Endothelial cell of umbilical vein (primary cell): ENCODE data around the gene GIPC1. TPM values are rescaled to one million over a fixed set of nuclear protein-coding genes. Genes with fewer than 3 reads are reported as not detected.

Experiments used
- BruUV-seq: library from RNA; stranded (reverse); fragments of 400-500 nt; replicated peaks from 2 replicates; lab custom pipeline; 2021; lab: Mats Ljungman, UMichigan
- CTCF ChIA-PET: fragments of 300-600, 350-600 bp; sonication (Branson Sonifier 250); formaldehyde crosslinking; loops from one replicate; lab custom pipeline; 2021; ENCODE audit warnings: antibody characterized with exemption, inconsistent platforms; lab: Charles Lee
- POLR2A ChIA-PET: fragments of 300-600, 350-600 bp; sonication (Branson Sonifier 250); formaldehyde crosslinking; loops from one replicate; lab custom pipeline; 2021; ENCODE audit warnings: antibody characterized with exemption, inconsistent platforms; lab: Charles Lee
- DNase-seq: peaks from one replicate; pipeline ENCODE4 v3.0.0-alpha.2; 2011; ENCODE audit warnings: low read depth, low spot score
- FAIRE-seq: peaks from 2 replicates; lab custom pipeline; 2011; peaks lifted over from hg19 to GRCh38; lab: Jason Lieb, UNC
- H2AFZ ChIP-seq: 2 replicates; pipeline ENCODE4 v1.6.0; 2012; ENCODE audit warnings: low read depth, low read length, control low read depth, inconsistent platforms
- H3K27ac ChIP-seq: 2 replicates; pipeline ENCODE4 v1.5.1; 2011; ENCODE audit warnings: low read depth, mild to moderate bottlenecking, control low read depth, low read length, moderate library complexity; ENCODE audit not compliant: insufficient read depth
- H3K27me3 ChIP-seq, 2 experiments: 2 replicates each; pipeline versions ENCODE4 v1.6.0 to v1.6.1; 2011; ENCODE audit warnings: low read length in 2 of 2, mixed read lengths in 1 of 2; ENCODE audit not compliant: control insufficient read depth in 2 of 2, insufficient read depth in 2 of 2
- H3K36me3 ChIP-seq, 2 experiments: 2 replicates in 1 of 2; 3 replicates in 1 of 2; pipeline ENCODE4 v1.5.1; 2011; ENCODE audit warnings: low read length in 2 of 2, mild to moderate bottlenecking in 1 of 2, moderate library complexity in 1 of 2; ENCODE audit not compliant: control insufficient read depth in 2 of 2, insufficient read depth in 2 of 2; ENCODE audit errors: extremely low read depth in 1 of 2
- H3K4me1 ChIP-seq: 3 replicates; pipeline ENCODE4 v1.5.1; 2011; ENCODE audit warnings: mild to moderate bottlenecking, low read length; ENCODE audit not compliant: control insufficient read depth, insufficient read depth; ENCODE audit errors: extremely low read depth
- H3K4me2 ChIP-seq: 2 replicates; pipeline ENCODE4 v1.6.1; 2011; ENCODE audit warnings: low read length, control low read depth, mixed read lengths; ENCODE audit not compliant: insufficient read depth
- H3K4me3 ChIP-seq, 3 experiments: fragments of 200-600 bp in 1 of 3; sonication (generic), shearing (Covaris generic) in 1 of 3; replicated peaks in 1 of 3; 2 replicates each; pipeline ENCODE4 v1.5.1; 2011 to 2016; ENCODE audit warnings: control low read depth in 3 of 3, low read length in 3 of 3, mild to moderate bottlenecking in 2 of 3, inconsistent platforms in 1 of 3, low read depth in 1 of 3, moderate library complexity in 1 of 3; ENCODE audit not compliant: insufficient read depth in 1 of 3
- H3K79me2 ChIP-seq: 2 replicates; pipeline ENCODE4 v1.6.0; 2012; ENCODE audit warnings: low read length, inconsistent platforms; ENCODE audit not compliant: control insufficient read depth, insufficient read depth
- H3K9ac ChIP-seq: replicated peaks from 2 replicates; pipeline ENCODE3; 2011; ENCODE audit warnings: low read length, control low read depth; ENCODE audit not compliant: insufficient read depth; ENCODE audit errors: extremely low read depth
- H3K9me1 ChIP-seq: replicated peaks from 3 replicates; pipeline ENCODE4 v1.6.0; 2011; ENCODE audit warnings: mild to moderate bottlenecking, low read length; ENCODE audit not compliant: control insufficient read depth, insufficient read depth; ENCODE audit errors: extremely low read depth
- H3K9me3 ChIP-seq: replicated peaks from 2 replicates; pipeline ENCODE4 v1.5.1; 2012; ENCODE audit warnings: low read length, inconsistent platforms; ENCODE audit not compliant: control insufficient read depth, insufficient read depth
- H4K20me1 ChIP-seq: replicated peaks from 2 replicates; pipeline ENCODE3; 2011; ENCODE audit warnings: mild to moderate bottlenecking, low read length; ENCODE audit not compliant: control insufficient read depth, insufficient read depth; ENCODE audit errors: extremely low read depth
- EZH2 ChIP-seq: IDR thresholded peaks from 2 replicates; pipeline ENCODE4 v1.6.1; 2012; ENCODE audit warnings: borderline replicate concordance, low read depth, mild to moderate bottlenecking, moderate library complexity, low read length, inconsistent platforms; ENCODE audit not compliant: severe bottlenecking
- FOS ChIP-seq: IDR thresholded peaks from 2 replicates; pipeline ENCODE4 v1.6.1; 2011; ENCODE audit warnings: mild to moderate bottlenecking, low read length, moderate library complexity, borderline replicate concordance; ENCODE audit not compliant: insufficient read depth
- GATA2 ChIP-seq: IDR thresholded peaks from 2 replicates; pipeline ENCODE4 v1.7.0; 2011; ENCODE audit warnings: low read depth, mild to moderate bottlenecking, moderate library complexity, mixed read lengths, low read length; ENCODE audit not compliant: insufficient read length, insufficient read depth
- JUN ChIP-seq: IDR thresholded peaks from 2 replicates; pipeline ENCODE4 v1.6.1; 2011; ENCODE audit warnings: borderline replicate concordance, low read depth; ENCODE audit not compliant: insufficient read length, insufficient read depth
- MYC ChIP-seq: IDR thresholded peaks from one replicate; pipeline ENCODE4 v1.6.1; 2011; ENCODE audit warnings: mild to moderate bottlenecking, low read depth, low read length
- POLR2A ChIP-seq: IDR thresholded peaks from 2 replicates; pipeline ENCODE4 v1.6.1; 2012; ENCODE audit warnings: low read depth, mild to moderate bottlenecking, control low read depth, low read length
- POLR2AphosphoS5 ChIP-seq: IDR thresholded peaks from 2 replicates; pipeline ENCODE4 v1.6.1; 2012; ENCODE audit warnings: low read depth, mild to moderate bottlenecking, control low read depth, low read length, moderate library complexity; ENCODE audit not compliant: insufficient read depth
- dilution Hi-C: fragments of 300-500 bp; cut with MboI; formaldehyde crosslinking; loops from one replicate; pipeline ENCODE4 v1.15.0; 2019; ENCODE audit warnings: low sequenced_read_pairs; ENCODE audit not compliant: extremely low pct_ligation_motif_present
- intact Hi-C: fragments of 100-400 bp; cut with micrococcal nuclease; formaldehyde crosslinking; loops from one replicate; pipeline ENCODE4 v1.10.0; 2022
- polyA plus RNA-seq, 4 experiments: library from polyadenylated mRNA; depleted of rRNA in 3 of 4; stranded (reverse) in 3 of 4; unstranded in 1 of 4; fragments of >200 nt; gene quantifications; 2 replicates each; pipeline versions ENCODE4 v1.2.1 to v1.2.3, GENCODE V29; 2011 to 2012; ENCODE audit warnings: missing spikeins in 1 of 4
- total RNA-seq: library from RNA; stranded (reverse); gene quantifications from 2 replicates; pipeline ENCODE4 v1.2.3, GENCODE V29; 2021
- TF ChIP-seq, protein P1 (sequence below): IDR thresholded peaks from 2 replicates; pipeline ENCODE4 v1.6.1; 2011; ENCODE audit not compliant: insufficient read depth, insufficient read length
- TF ChIP-seq, protein P2 (sequence below), 2 donors: IDR thresholded peaks; 1 replicate in 1 of 2; 2 replicates in 1 of 2; pipeline ENCODE4 v1.5.1; 2011; ENCODE audit warnings: low read length in 2 of 2, mild to moderate bottlenecking in 2 of 2, moderate library complexity in 2 of 2, control low read depth in 1 of 2, inconsistent platforms in 1 of 2, low read depth in 1 of 2; ENCODE audit not compliant: insufficient read depth in 1 of 2; ENCODE audit errors: extremely low read depth in 1 of 2

Gene GIPC1
- total and polyA plus RNA-seq, 2 donors (not counting 3 experiments of a cell fraction or from before 2014, with no cell fraction given), result 108 to 141 TPM

DNA sequence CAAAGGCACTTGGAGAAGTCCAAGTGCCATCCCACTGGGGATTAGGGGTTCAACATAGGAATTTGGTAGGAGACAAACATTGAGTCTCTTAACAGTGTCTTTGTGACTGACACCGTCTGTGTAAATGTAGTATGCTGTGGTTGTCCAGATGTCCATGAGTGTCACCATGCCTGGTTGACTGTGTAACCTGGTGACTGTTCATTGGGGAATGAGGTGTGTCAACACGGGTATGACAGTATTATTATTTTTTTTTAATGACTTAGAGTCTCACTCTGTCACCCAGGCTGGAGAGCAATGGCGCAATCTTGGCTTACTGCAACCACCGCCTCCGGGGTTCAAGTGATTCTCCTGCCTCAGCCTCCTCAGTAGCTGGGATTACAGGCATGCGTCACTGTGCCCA, 46.6 kb downstream of the GIPC1 start:
- H3K27me3 ChIP-seq, result no peaks in the 10 kb centered on the region
- POLR2A ChIA-PET, result no interaction called here
- H3K4me2 ChIP-seq, result no peak overlapping the region
- no peak for TF ChIP-seq POLR2A
- TF ChIP-seq POLR2AphosphoS5, result no peak
- TF ChIP-seq, protein P1, sequence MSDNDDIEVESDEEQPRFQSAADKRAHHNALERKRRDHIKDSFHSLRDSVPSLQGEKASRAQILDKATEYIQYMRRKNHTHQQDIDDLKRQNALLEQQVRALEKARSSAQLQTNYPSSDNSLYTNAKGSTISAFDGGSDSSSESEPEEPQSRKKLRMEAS, result no peak
- no peak for TF ChIP-seq EZH2
- TF ChIP-seq, protein P2, sequence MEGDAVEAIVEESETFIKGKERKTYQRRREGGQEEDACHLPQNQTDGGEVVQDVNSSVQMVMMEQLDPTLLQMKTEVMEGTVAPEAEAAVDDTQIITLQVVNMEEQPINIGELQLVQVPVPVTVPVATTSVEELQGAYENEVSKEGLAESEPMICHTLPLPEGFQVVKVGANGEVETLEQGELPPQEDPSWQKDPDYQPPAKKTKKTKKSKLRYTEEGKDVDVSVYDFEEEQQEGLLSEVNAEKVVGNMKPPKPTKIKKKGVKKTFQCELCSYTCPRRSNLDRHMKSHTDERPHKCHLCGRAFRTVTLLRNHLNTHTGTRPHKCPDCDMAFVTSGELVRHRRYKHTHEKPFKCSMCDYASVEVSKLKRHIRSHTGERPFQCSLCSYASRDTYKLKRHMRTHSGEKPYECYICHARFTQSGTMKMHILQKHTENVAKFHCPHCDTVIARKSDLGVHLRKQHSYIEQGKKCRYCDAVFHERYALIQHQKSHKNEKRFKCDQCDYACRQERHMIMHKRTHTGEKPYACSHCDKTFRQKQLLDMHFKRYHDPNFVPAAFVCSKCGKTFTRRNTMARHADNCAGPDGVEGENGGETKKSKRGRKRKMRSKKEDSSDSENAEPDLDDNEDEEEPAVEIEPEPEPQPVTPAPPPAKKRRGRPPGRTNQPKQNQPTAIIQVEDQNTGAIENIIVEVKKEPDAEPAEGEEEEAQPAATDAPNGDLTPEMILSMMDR (IDR thresholded peaks at IDR 0.05; ENCODE audit: extremely low read depth in 1 of 2, insufficient read depth in 1 of 2, low read depth in 1 of 2, low read length in 2 of 2), result no peak
- no peak for TF ChIP-seq GATA2
- no peak for TF ChIP-seq MYC
- no peak for TF ChIP-seq JUN
- no peak for TF ChIP-seq FOS
- no peak overlapping the region for H3K27ac ChIP-seq
- no peak overlapping the region for H2AFZ ChIP-seq
- no peak overlapping the region for H3K4me3 ChIP-seq
- no peaks in the 10 kb centered on the region for H3K4me1 ChIP-seq
- dilution Hi-C loops, result no loop called here
- H3K9me1 ChIP-seq, result no peaks in the 10 kb centered on the region
- FAIRE-seq, result no peak
- DNase-seq, result no peak
- H3K36me3 ChIP-seq, result peaks cover 21 to 53% of the 10 kb centered on the region in 2 experiments
- H3K9me3 ChIP-seq, result no peaks in the 10 kb centered on the region
- no TSS peak for BruUV-seq
- peaks cover 2% of the 10 kb centered on the region for H3K79me2 ChIP-seq
- intact Hi-C loops, result no loop called here
- no peaks in the 10 kb centered on the region for H4K20me1 ChIP-seq
- no peak overlapping the region for H3K9ac ChIP-seq
- CTCF ChIA-PET, result no interaction called here
